ENCODE data around the gene LCMT1. TPM values are rescaled to one million over a fixed set of nuclear protein-coding genes. Genes with fewer than 3 reads are reported as not detected.
"Not testable (repeated sequence)": the region's sequence is repeated elsewhere in the genome, so short reads cannot be mapped to it uniquely, and the experiment has no call there.

Gene LCMT1
- total and polyA plus RNA-seq, 2 of the 13 experiments (the other 11 are each of a cell fraction or from before 2014, with no cell fraction given), result 41.2 to 48.7 TPM

GRCh38 chr16:25177831-25178688 lies 66.5 kb downstream of the LCMT1 start (continued):
- TF ChIP-seq KIAA2018 (CRISPR knock-in tag; IDR thresholded peaks at IDR 0.05; ENCODE audit: borderline replicate concordance), result no peak
- TF ChIP-seq PHF8 (CRISPR knock-in tag; IDR thresholded peaks at IDR 0.05), result peak; percentile 53
- TF ChIP-seq ZNF660 (CRISPR knock-in tag; IDR thresholded peaks at IDR 0.05; ENCODE audit: borderline replicate concordance, low read depth), result no peak; the same call in 1 of the 2 replicates
- peak; percentile 96; the same call in 2 of the 3 replicates for TF ChIP-seq MXI1 (IDR thresholded peaks at IDR 0.05; ENCODE audit: borderline replicate concordance, low read depth, low read length)
- 0 out of 2 replicates have a peak, but pooled peaks have one; percentile 22 for TF ChIP-seq GTF2F1 (IDR thresholded peaks at IDR 0.05; ENCODE audit: low read length)
- peak; percentile 95 for TF ChIP-seq ARID4A (CRISPR knock-in tag; IDR thresholded peaks at IDR 0.05; ENCODE audit: borderline replicate concordance)
- peak; percentile 82 for TF ChIP-seq KAT7 (CRISPR knock-in tag; IDR thresholded peaks at IDR 0.05; ENCODE audit: borderline replicate concordance)
- TF ChIP-seq ZFAT (CRISPR knock-in tag; conservative IDR thresholded peaks at IDR 0.05), result no peak
- no peak for TF ChIP-seq NFE2 (CRISPR knock-in tag; IDR thresholded peaks at IDR 0.05)

- 91% methylated on average over 6 of the region's 6 CpGs for WGBS (ENCODE audit: low lambda C conversion rate)
- intact Hi-C loops (cut with micrococcal nuclease; ENCODE audit: unreplicated experiment); H4K20me1 ChIP-seq (ENCODE audit: insufficient read depth, low read length); H2AFZ ChIP-seq (ENCODE audit: low read length); CTCF ChIA-PET (ENCODE audit: low intra/inter-chr PET ratio, low total read pairs); H3K4me3 ChIP-seq (replicated peaks in 1 of 3; ENCODE audit: insufficient read depth in 1 of 3, low read depth in 2 of 3, low read length in 3 of 3); H3K36me3 ChIP-seq (replicated peaks in 1 of 2; ENCODE audit: control insufficient read depth in 1 of 2, insufficient read depth in 2 of 2, low read length in 2 of 2); BruUV-seq (replicated peaks); H3K4me2 ChIP-seq (ENCODE audit: low read depth, low read length); H3K27ac ChIP-seq (ENCODE audit: extremely low read length, insufficient read depth, low read length); ATAC-seq; H3K9me3 ChIP-seq (ENCODE audit: low read length); H3K79me2 ChIP-seq (ENCODE audit: insufficient read depth, low read length); DNase-seq (ENCODE audit: low spot score); in situ Hi-C loops (cut with HindIII; ENCODE audit: extremely low pct_ligation_motif_present, low pct_unique_long_range_greater_than_20kb); FAIRE-seq; H3K9ac ChIP-seq (ENCODE audit: insufficient read depth, low read depth, low read length); H3K27me3 ChIP-seq (ENCODE audit: control insufficient read depth in 1 of 2, insufficient read depth in 2 of 2, low read length in 2 of 2): not testable (repeated sequence)
- peaks cover 34% of the 10 kb centered on the region for H3K4me1 ChIP-seq (ENCODE audit: insufficient read depth, low read length)
- POLR2A ChIA-PET, result interaction anchor here (1.6 kb wide), 1 partner anchor 44 kb away, joined by 4 read pairs; no protein-coding TSS in a partner anchor
These were observed 69.7 kb downstream of the LCMT1 start for GRCh38 chr16:25181236-25181635.
